Measurements from ENCODE around the gene ENPEP. TPM values are rescaled to one million over a fixed set of nuclear protein-coding genes. Genes with fewer than 3 reads are reported as not detected.

The ENPEP gene
- total and polyA plus RNA-seq, 2 of the 13 experiments (the other 11 are each of a cell fraction or from before 2014, with no cell fraction given) = not detected

DNA sequence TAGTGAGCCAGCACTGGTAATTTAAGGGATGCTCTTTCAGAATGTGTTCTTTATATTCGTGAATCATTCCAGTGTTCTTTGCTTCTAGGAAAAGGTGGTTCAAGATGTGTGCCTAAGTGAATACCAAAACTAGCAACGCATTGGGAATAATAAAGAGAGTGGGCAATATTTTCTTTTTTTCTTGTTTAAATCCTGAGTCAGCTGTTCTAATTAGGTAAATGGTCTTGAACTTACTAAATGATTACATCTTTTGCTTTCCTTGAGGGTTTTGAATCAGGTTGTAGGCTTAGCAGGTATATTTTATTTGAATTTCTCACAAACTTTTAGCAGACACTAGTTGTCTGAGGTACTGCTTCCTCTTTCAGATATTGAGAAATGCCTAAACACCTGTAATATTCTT is 29.5 kb downstream of the ENPEP start:
- FAIRE-seq (no peak), DNase-seq (ENCODE audit: low spot score) (no peak)

DNA sequence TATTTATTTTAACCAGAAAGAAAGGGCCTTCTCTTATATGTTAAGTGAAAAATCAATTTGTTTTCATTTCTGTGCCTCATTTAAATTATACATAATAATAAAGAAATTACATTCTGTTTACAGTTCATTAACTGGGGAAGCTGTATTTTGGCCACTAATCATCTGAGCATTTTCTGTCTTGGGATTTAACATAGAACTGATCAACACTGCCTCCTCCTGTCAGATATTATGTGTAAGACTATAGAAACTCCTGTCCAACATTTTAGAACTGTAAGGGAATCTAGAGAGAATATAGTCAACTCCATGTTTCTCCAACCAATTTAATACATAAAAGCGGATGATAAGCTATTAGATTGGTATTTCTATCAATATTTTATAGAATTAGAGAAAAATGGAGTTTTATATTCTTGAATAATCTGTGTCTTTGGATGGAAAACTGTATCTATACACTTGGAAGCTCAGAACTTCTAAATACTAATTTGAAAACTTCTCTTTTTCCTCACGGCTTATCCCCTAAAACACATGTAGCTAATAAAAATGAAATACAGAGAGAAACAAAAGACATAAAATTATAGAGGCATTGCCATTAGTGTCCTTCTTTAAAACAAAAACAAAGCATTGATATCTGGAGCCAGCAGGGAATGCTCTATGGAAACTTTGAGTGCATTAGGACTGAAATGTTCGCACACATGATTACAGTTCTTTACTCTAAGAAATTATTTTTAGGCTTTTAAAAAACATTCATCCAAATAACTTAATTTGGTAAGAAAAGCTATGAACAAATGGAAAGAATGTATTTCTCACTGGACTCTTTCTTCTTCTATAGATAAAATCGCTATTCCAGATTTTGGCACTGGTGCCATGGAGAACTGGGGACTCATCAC is 33.1 kb downstream of the ENPEP start:
- intact Hi-C loops (cut with micrococcal nuclease; ENCODE audit: unreplicated experiment) (no loop called here), in situ Hi-C loops (cut with HindIII; ENCODE audit: extremely low pct_ligation_motif_present, low pct_unique_long_range_greater_than_20kb) (loop anchor here (5.0 kb wide), 1 partner anchor 197 kb away; no protein-coding TSS in a partner anchor)
- no peaks in the 10 kb centered on the region for H3K36me3 ChIP-seq (replicated peaks in 1 of 2; ENCODE audit: control insufficient read depth in 1 of 2, insufficient read depth in 2 of 2, low read length in 2 of 2)
- H3K79me2 ChIP-seq (ENCODE audit: insufficient read depth, low read length) = no peaks in the 10 kb centered on the region
- no peak for FAIRE-seq
- H3K4me1 ChIP-seq (ENCODE audit: insufficient read depth, low read length) = no peaks in the 10 kb centered on the region
- 20% methylated on average over 4 of the region's 4 CpGs for WGBS (ENCODE audit: low lambda C conversion rate)
- H3K9me3 ChIP-seq (ENCODE audit: low read length) = no peaks in the 10 kb centered on the region
- POLR2A ChIA-PET = no interaction called here
- H3K4me2 ChIP-seq (ENCODE audit: low read depth, low read length) = no peak overlapping the region
- no peak overlapping the region for H2AFZ ChIP-seq (ENCODE audit: low read length)
- ATAC-seq = peak; percentile 54
- no peaks in the 10 kb centered on the region for H3K27me3 ChIP-seq (ENCODE audit: control insufficient read depth in 1 of 2, insufficient read depth in 2 of 2, low read length in 2 of 2)
- DNase-seq (ENCODE audit: low spot score) = no peak
- no peaks in the 10 kb centered on the region for H4K20me1 ChIP-seq (ENCODE audit: insufficient read depth, low read length)
- no TSS peak for BruUV-seq (replicated peaks)
- H3K27ac ChIP-seq (ENCODE audit: extremely low read length, insufficient read depth, low read length) = no peak overlapping the region
- CTCF ChIA-PET (ENCODE audit: low intra/inter-chr PET ratio, low total read pairs) = interaction anchor here (1.5 to 4.0 kb wide), 2 partner anchors 194 to 503 kb away, joined by 3 to 30 read pairs; no protein-coding TSS in a partner anchor
- no peak overlapping the region for H3K4me3 ChIP-seq (replicated peaks in 1 of 3; ENCODE audit: insufficient read depth in 1 of 3, low read depth in 2 of 3, low read length in 3 of 3)
- H3K9ac ChIP-seq (ENCODE audit: insufficient read depth, low read depth, low read length) = no peak overlapping the region
- no peak for TF ChIP-seq THAP11 (CRISPR knock-in tag; IDR thresholded peaks at IDR 0.05)
- no peak for TF ChIP-seq ATAD3A (CRISPR knock-in tag; IDR thresholded peaks at IDR 0.05)
- TF ChIP-seq NFAT5 (CRISPR knock-in tag; IDR thresholded peaks at IDR 0.05) = no peak
- TF ChIP-seq SKI (IDR thresholded peaks at IDR 0.05; ENCODE audit: partially characterized antibody) = no peak
- peak; percentile 52 for TF ChIP-seq SMC3 (IDR thresholded peaks at IDR 0.05; ENCODE audit: low read length)
- TF ChIP-seq ZBTB1 (CRISPR knock-in tag; IDR thresholded peaks at IDR 0.05; ENCODE audit: borderline replicate concordance) = no peak
- no peak for TF ChIP-seq SOX6 (IDR thresholded peaks at IDR 0.05)
- TF ChIP-seq SOX6 (CRISPR knock-in tag; IDR thresholded peaks at IDR 0.05) = no peak
- no peak for TF ChIP-seq HNRNPK (IDR thresholded peaks at IDR 0.05; ENCODE audit: low read depth, low read length, poor library complexity, severe bottlenecking)
- no peak for TF ChIP-seq CHD2 (IDR thresholded peaks at IDR 0.05; ENCODE audit: low read depth, low read length)
- TF ChIP-seq RAD21 (CRISPR knock-in tag; IDR thresholded peaks at IDR 0.05) = 0 out of 2 replicates have a peak, but pooled peaks have one; percentile 15

More for the DNA sequence above, 29.5 kb downstream of the ENPEP start:
- no peak for ATAC-seq
- intact Hi-C loops (cut with micrococcal nuclease; ENCODE audit: unreplicated experiment) (no loop called here), in situ Hi-C loops (cut with HindIII; ENCODE audit: extremely low pct_ligation_motif_present, low pct_unique_long_range_greater_than_20kb) (loop anchor here (5.0 kb wide), 1 partner anchor 193 kb away; no protein-coding TSS in a partner anchor)
- H3K27ac ChIP-seq (ENCODE audit: extremely low read length, insufficient read depth, low read length) = no peak overlapping the region
- BruUV-seq (replicated peaks) = no TSS peak
- WGBS (ENCODE audit: low lambda C conversion rate) = 21% methylated on average over 2 of the region's 2 CpGs
- H3K4me3 ChIP-seq (replicated peaks in 1 of 3; ENCODE audit: insufficient read depth in 1 of 3, low read depth in 2 of 3, low read length in 3 of 3) = no peak overlapping the region
- H3K79me2 ChIP-seq (ENCODE audit: insufficient read depth, low read length) = no peaks in the 10 kb centered on the region
- H4K20me1 ChIP-seq (ENCODE audit: insufficient read depth, low read length) = no peaks in the 10 kb centered on the region
- TF ChIP-seq SMAD9 (CRISPR knock-in tag; IDR thresholded peaks at IDR 0.05) (no peak), MAFF (IDR thresholded peaks at IDR 0.05; ENCODE audit: low read depth, low read length) (peak; percentile 28; the same call in 1 of the 2 replicates), MAFK (conservative IDR thresholded peaks at IDR 0.05 in 1 of 2, IDR thresholded peaks at IDR 0.05 in 1 of 2; ENCODE audit: low read length in 2 of 2) (peak; percentile 13 to 64; a peak in 3 of 4 replicates)
- H3K9me3 ChIP-seq (ENCODE audit: low read length) = no peaks in the 10 kb centered on the region
- no peak overlapping the region for H2AFZ ChIP-seq (ENCODE audit: low read length)
- H3K9ac ChIP-seq (ENCODE audit: insufficient read depth, low read depth, low read length) = no peak overlapping the region
- POLR2A ChIA-PET = no interaction called here
- H3K36me3 ChIP-seq (replicated peaks in 1 of 2; ENCODE audit: control insufficient read depth in 1 of 2, insufficient read depth in 2 of 2, low read length in 2 of 2) = no peaks in the 10 kb centered on the region
- no peaks in the 10 kb centered on the region for H3K4me1 ChIP-seq (ENCODE audit: insufficient read depth, low read length)
- H3K4me2 ChIP-seq (ENCODE audit: low read depth, low read length) = no peak overlapping the region
- H3K27me3 ChIP-seq (ENCODE audit: control insufficient read depth in 1 of 2, insufficient read depth in 2 of 2, low read length in 2 of 2) = no peaks in the 10 kb centered on the region
- CTCF ChIA-PET (ENCODE audit: low intra/inter-chr PET ratio, low total read pairs) = no interaction called here

Measured in HepG2 (cell line).